ENCODE results near the gene IL1A.
A peak's percentile ranks its signal among the peaks of the same experiment; 100 is the strongest.

The IL1A gene

DNA sequence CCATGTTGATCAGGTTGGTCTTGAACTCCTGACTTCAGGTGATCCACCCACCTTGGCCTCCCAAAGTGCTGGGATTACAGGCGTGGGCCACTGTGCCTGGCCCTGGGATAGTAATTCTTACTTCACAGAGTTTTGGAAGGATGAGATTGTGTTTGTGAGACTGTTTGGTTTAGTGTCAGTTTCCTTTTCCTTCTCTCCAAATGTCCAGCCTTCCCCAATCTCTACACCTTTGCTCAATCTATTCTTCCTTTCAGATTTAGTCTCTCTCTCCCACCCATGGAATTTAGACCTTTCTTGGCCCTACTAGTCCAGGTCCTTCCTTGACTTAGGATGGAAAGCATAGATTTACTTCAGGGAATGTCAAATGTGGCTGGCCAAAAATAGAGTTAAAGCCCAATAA lies 12.2 kb upstream of the IL1A start:
- Histone ChIP-seq H3K4me3 (replicated peaks; ENCODE audit: low read depth, low read length) (no peak overlapping the region), H3K27me3 (replicated peaks; ENCODE audit: control insufficient read depth, insufficient read depth, low read length) (no peaks in the 10 kb centered on the region), H3K36me3 (ENCODE audit: control insufficient read depth, insufficient read depth, low read length) (no peaks in the 10 kb centered on the region)
- no peak for DNase-seq (ENCODE audit: extremely low read depth, insufficient read length)
- TF ChIP-seq, protein P1, sequence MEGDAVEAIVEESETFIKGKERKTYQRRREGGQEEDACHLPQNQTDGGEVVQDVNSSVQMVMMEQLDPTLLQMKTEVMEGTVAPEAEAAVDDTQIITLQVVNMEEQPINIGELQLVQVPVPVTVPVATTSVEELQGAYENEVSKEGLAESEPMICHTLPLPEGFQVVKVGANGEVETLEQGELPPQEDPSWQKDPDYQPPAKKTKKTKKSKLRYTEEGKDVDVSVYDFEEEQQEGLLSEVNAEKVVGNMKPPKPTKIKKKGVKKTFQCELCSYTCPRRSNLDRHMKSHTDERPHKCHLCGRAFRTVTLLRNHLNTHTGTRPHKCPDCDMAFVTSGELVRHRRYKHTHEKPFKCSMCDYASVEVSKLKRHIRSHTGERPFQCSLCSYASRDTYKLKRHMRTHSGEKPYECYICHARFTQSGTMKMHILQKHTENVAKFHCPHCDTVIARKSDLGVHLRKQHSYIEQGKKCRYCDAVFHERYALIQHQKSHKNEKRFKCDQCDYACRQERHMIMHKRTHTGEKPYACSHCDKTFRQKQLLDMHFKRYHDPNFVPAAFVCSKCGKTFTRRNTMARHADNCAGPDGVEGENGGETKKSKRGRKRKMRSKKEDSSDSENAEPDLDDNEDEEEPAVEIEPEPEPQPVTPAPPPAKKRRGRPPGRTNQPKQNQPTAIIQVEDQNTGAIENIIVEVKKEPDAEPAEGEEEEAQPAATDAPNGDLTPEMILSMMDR (IDR thresholded peaks at IDR 0.05; ENCODE audit: insufficient read depth, low read length, poor library complexity, severe bottlenecking) = no peak

DNA sequence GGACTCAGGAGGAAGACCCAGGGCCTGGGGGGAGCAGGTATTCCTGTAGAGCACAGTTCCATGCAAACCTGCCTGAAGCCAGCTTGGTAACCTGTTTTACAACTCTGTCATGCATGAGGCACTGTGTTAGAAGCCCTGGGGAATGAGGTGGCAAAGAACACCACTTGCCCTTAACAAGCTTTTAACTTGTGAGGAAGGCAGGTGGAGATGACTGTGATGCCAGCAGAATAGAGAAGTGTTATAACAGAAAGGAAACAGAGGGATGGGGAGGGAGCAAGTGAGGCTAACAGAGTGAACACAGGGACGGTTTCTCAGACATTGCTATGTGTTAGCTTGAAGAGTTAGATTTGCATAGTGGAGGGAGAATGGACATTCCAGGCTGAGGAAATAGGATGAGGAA lies 11.5 kb upstream of the IL1A start:
- no peaks in the 10 kb centered on the region for H3K27me3 ChIP-seq (replicated peaks; ENCODE audit: control insufficient read depth, insufficient read depth, low read length)
- no peak overlapping the region for H3K4me3 ChIP-seq (replicated peaks; ENCODE audit: low read depth, low read length)
- no peaks in the 10 kb centered on the region for H3K36me3 ChIP-seq (ENCODE audit: control insufficient read depth, insufficient read depth, low read length)
- TF ChIP-seq, protein P1 (IDR thresholded peaks at IDR 0.05; ENCODE audit: insufficient read depth, low read length, poor library complexity, severe bottlenecking) = no peak
- DNase-seq (ENCODE audit: extremely low read depth, insufficient read length) = no peak

DNA sequence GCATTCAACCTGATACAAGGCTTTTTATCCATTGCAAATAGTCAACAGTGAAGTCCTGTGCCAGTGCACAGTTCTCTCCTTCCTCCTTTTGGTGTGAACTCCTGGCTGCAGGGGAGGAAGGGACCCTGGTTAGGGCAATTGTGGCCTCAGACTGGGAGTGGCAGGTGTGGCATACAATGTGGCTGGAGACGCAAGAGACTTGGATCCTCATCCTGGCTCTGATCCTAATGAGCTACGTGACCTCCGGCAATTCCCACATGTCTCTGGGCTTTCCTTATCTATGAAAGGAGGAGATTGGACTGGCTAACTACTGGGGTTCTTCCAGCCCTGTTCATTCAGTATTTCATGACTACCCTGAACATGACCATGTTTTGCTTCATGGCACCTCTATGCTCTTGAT lies 10.5 kb upstream of the IL1A start:
- Histone ChIP-seq H3K36me3 (ENCODE audit: control insufficient read depth, insufficient read depth, low read length) (no peaks in the 10 kb centered on the region), H3K4me3 (replicated peaks; ENCODE audit: low read depth, low read length) (no peak overlapping the region), H3K27me3 (replicated peaks; ENCODE audit: control insufficient read depth, insufficient read depth, low read length) (no peaks in the 10 kb centered on the region)
- no peak for DNase-seq (ENCODE audit: extremely low read depth, insufficient read length)
- TF ChIP-seq, protein P1 (IDR thresholded peaks at IDR 0.05; ENCODE audit: insufficient read depth, low read length, poor library complexity, severe bottlenecking) = no peak

DNA sequence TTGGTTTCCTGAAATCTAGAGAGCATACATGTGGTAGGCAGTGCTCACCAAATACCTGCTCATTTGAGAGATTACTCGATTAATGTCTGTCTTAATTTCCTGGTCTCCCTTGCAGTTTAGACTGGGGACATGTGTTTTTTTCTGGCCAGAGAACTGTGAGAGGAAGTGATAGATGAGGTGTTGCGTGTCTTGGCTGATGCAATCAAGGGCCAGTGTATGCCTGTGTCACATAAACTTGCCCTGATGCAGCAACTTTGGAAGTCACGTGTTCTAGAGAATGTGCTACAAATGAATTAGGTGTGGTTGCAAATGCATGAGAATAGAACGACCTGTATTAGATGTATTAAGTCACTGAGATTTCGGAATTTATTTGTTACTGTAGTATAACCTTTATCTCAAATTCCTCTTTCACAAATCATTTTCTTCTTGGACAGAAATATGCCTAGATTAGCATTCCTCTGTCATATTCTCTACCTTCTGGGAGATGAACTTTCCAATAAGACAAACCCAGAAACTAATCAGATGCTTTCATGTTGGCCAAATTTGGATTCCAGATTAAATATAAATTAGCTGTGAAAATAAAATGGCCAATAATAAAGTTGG lies 9.9 kb upstream of the IL1A start:
- Histone ChIP-seq H3K27me3 (replicated peaks; ENCODE audit: control insufficient read depth, insufficient read depth, low read length) (no peaks in the 10 kb centered on the region), H3K36me3 (ENCODE audit: control insufficient read depth, insufficient read depth, low read length) (no peaks in the 10 kb centered on the region), H3K4me3 (replicated peaks; ENCODE audit: low read depth, low read length) (no peak overlapping the region)
- peak; percentile 38 for DNase-seq (ENCODE audit: extremely low read depth, insufficient read length)
- TF ChIP-seq, protein P1 (IDR thresholded peaks at IDR 0.05; ENCODE audit: insufficient read depth, low read length, poor library complexity, severe bottlenecking) = no peak

DNA sequence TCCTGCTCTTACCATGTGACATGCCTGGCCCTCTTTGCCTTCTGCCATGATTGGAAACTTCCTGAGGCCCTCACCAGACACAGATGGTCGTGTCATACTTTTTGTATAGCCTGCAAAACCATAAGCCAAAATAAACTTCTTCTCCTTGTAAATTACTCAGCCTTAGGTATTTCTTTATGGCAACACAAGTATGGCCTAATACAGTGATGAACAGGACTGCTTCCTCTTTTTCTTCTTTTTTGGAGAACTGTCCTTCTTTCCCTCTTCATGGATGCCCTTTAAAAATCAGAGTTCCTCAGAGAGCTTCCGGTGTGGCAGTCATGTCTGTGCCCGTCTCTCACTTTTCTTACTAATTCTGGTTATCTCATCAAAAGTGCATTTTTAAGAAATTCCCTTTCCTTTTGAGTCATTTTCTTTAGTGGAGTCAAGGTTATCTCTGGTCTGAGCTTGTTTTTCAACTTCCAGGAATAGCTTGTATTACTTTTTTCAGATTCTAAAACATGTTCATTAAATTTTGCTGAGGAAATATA lies 9.2 kb upstream of the IL1A start:
- no peaks in the 10 kb centered on the region for H3K27me3 ChIP-seq (replicated peaks; ENCODE audit: control insufficient read depth, insufficient read depth, low read length)
- DNase-seq (ENCODE audit: extremely low read depth, insufficient read length) = peak; percentile 56
- H3K36me3 ChIP-seq (ENCODE audit: control insufficient read depth, insufficient read depth, low read length) = no peaks in the 10 kb centered on the region
- TF ChIP-seq, protein P1 (IDR thresholded peaks at IDR 0.05; ENCODE audit: insufficient read depth, low read length, poor library complexity, severe bottlenecking) = no peak
- H3K4me3 ChIP-seq (replicated peaks; ENCODE audit: low read depth, low read length) = no peak overlapping the region

DNA sequence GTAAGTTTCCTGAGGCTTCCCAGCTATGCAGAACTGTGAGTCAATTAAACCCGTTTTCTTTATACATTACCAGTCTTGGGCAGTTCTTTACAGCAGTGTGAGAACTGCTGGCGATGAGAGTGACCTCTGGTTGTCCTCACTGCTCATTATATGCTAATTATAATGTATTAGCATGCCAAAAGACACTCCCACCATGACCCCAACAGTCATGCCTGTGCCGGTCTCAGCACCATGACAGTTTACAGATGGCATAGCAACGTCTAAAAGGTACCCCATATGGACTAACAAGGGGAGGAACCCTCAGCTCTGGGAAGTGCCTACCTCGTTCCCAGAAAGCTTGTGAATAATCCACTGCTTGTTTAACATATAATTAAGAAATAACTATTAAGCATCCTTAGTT lies 8.1 kb upstream of the IL1A start:
- H3K36me3 ChIP-seq (ENCODE audit: control insufficient read depth, insufficient read depth, low read length) = no peaks in the 10 kb centered on the region
- no peak for DNase-seq (ENCODE audit: extremely low read depth, insufficient read length)
- H3K27me3 ChIP-seq (replicated peaks; ENCODE audit: control insufficient read depth, insufficient read depth, low read length) = no peaks in the 10 kb centered on the region
- no peak overlapping the region for H3K4me3 ChIP-seq (replicated peaks; ENCODE audit: low read depth, low read length)
- TF ChIP-seq, protein P1 (IDR thresholded peaks at IDR 0.05; ENCODE audit: insufficient read depth, low read length, poor library complexity, severe bottlenecking) = no peak

Measured in GM06990 (cell line).